ENCODE results near the gene EMC7.
A peak's percentile ranks its signal among the peaks of the same experiment; 100 is the strongest.
"Not testable (repeated sequence)": the region's sequence is repeated elsewhere in the genome, so short reads cannot be mapped to it uniquely, and the experiment has no call there.

Gene EMC7

GRCh38 chr15:34084086-34084485, 17.6 kb downstream of the EMC7 start:
- DNase-seq (ENCODE audit: low read depth): no peak

GRCh38 chr15:34079904-34080303, 21.8 kb downstream of the EMC7 start:
- no peak for DNase-seq (ENCODE audit: low read depth)

- DNase-seq (ENCODE audit: low read depth): no peak
These were observed 22.8 kb downstream of the EMC7 start for GRCh38 chr15:34078900-34079299.

GRCh38 chr15:34076785-34077184, 24.9 kb downstream of the EMC7 start:
- DNase-seq (ENCODE audit: low read depth): no peak

- DNase-seq (ENCODE audit: low read depth): no peak
These were observed 31.7 kb downstream of the EMC7 start for GRCh38 chr15:34070003-34070402.

- DNase-seq (ENCODE audit: low read depth): no peak
These were observed 35.7 kb downstream of the EMC7 start for GRCh38 chr15:34065941-34066340.

- no peak for DNase-seq (ENCODE audit: low read depth)
These were observed 36.4 kb downstream of the EMC7 start for GRCh38 chr15:34065261-34065660.

GRCh38 chr15:34064438-34064837, 37.2 kb downstream of the EMC7 start:
- no peak for DNase-seq (ENCODE audit: low read depth)

GRCh38 chr15:34059946-34060345, 41.7 kb downstream of the EMC7 start:
- DNase-seq (ENCODE audit: low read depth): no peak

GRCh38 chr15:34059476-34059875, 42.2 kb downstream of the EMC7 start:
- DNase-seq (ENCODE audit: low read depth): no peak

- no peak for DNase-seq (ENCODE audit: low read depth)
These were observed 44.8 kb downstream of the EMC7 start for GRCh38 chr15:34056911-34057310.

GRCh38 chr15:34055868-34056595, 45.6 kb downstream of the EMC7 start:
- DNase-seq (ENCODE audit: low read depth): peak; percentile 79

- no peak for DNase-seq (ENCODE audit: low read depth)
These were observed 47.5 kb downstream of the EMC7 start for GRCh38 chr15:34054081-34054707.

- DNase-seq (ENCODE audit: low read depth): not testable (repeated sequence)
These were observed 51.3 kb downstream of the EMC7 start for GRCh38 chr15:34050385-34050784.

- DNase-seq (ENCODE audit: low read depth): peak; percentile 82
These were observed 52.5 kb downstream of the EMC7 start for GRCh38 chr15:34049112-34049511.

- no peak for DNase-seq (ENCODE audit: low read depth)
These were observed 53.5 kb downstream of the EMC7 start for GRCh38 chr15:34047893-34048775.

- DNase-seq (ENCODE audit: low read depth): no peak
These were observed 55.1 kb downstream of the EMC7 start for GRCh38 chr15:34046471-34047145.

- no peak for DNase-seq (ENCODE audit: low read depth)
These were observed 57.8 kb downstream of the EMC7 start for GRCh38 chr15:34043813-34044212.

- DNase-seq (ENCODE audit: low read depth): no peak
These were observed 58.3 kb downstream of the EMC7 start for GRCh38 chr15:34043391-34043790.

- DNase-seq (ENCODE audit: low read depth): no peak
These were observed 61.9 kb downstream of the EMC7 start for GRCh38 chr15:34039790-34040113.

- no peak for DNase-seq (ENCODE audit: low read depth)
These were observed 62.5 kb downstream of the EMC7 start, which contains the start of gene AVEN for GRCh38 chr15:34038871-34039789. AVEN (minus strand) TSS chr15:34039204; CDS start chr15:34039046, 158 bp downstream.
